Measurements from ENCODE around the gene SLX4IP.

The SLX4IP gene

DNA sequence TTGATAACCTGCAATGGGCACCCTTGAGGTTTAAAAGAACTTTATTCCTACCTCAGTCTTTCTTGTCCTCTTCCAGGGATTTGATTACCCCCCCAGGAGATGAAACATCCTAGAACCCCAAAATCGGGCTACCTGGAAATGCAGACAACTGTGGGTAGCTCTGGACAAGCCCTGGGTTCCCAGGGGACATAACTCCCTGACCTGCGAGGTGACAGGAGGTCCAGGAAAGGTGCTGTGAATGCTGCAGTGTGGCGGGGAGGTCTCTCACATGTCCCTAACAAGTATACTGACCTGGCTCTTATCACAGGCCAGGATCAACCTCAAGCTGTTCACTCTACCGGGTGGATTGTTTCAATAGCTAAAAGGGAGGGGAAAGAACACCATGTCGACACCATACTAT, 227.0 kb downstream of the SLX4IP start:
- no peak for TF ChIP-seq CTCF (IDR thresholded peaks at IDR 0.05; ENCODE audit: insufficient read depth, low read depth, low read length, missing control alignments)
- H3K4me3 ChIP-seq (ENCODE audit: low read length): no peak overlapping the region
- DNase-seq (ENCODE audit: low read depth): no peak

DNA sequence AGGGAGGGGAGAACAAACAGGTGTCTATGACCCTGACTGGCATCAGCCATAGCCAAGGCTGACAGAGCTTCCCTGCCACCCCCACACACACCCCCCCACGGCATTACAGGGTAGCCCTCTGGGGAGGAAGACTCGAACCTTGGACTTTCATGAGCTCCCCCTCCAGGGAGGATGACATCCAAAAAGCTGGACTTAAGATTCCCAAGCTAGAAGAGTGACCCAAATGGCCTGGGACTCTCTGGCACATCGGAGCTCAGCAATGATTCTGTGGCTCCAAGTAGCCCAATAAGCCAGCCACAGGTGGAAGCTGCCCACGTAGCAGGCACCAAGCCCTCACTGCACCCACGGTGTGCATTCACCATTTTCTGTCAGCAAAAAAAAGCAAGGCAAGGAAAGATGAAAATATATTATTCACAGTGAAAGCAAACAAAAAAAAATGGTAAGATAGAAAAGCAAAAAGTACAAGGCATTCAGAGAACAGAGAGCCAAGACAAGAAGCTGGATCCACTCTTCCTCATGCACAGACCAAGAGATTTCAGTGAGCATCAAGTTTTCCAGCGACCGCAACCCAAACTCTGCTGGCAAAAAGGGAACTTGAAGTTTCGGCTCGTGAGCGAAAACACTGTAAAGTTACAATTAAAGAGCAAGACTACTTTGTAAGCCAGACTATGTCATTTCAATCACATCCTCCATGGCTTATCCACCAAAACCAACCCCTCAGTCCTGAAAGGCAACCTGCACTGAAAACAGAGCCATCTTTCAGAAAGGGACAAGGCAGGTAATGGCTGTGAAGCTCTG, 227.8 kb downstream of the SLX4IP start:
- no peak overlapping the region for H3K4me3 ChIP-seq (ENCODE audit: low read length)
- no peak for DNase-seq (ENCODE audit: low read depth)

DNA sequence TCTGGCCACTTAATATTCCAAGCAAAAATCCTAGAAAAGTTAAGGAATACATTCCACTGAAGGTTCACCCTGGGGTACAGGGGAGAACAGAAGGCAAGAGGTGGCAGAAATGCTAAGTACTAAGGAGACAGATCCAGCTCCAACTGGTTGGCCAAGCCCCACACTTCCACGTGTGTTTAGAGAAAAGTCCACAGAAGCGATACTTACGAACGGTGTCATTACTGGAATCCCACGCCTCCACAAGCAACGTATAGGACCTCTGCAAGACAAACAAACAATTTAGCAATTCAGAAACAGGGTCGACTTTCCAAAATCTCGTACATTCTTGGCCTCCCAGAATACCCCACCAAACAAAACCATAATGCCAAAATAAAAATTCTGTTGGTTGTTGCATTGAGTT, 228.7 kb downstream of the SLX4IP start:
- DNase-seq (ENCODE audit: low read depth): peak; percentile 0
- H3K4me3 ChIP-seq (ENCODE audit: low read length): no peak overlapping the region

More for the DNA sequence above, 227.8 kb downstream of the SLX4IP start:
- no peak for TF ChIP-seq CTCF (IDR thresholded peaks at IDR 0.05; ENCODE audit: insufficient read depth, low read depth, low read length, missing control alignments)

GRCh38 chr20:10665027-10665561, 230.0 kb downstream of the SLX4IP start:
- H3K4me3 ChIP-seq (ENCODE audit: low read length): peak overlapping the region; percentile 26
- no peak for TF ChIP-seq CTCF (IDR thresholded peaks at IDR 0.05; ENCODE audit: insufficient read depth, low read depth, low read length, missing control alignments)
- peak; percentile 83 for DNase-seq (ENCODE audit: low read depth)

More for the DNA sequence above, 228.7 kb downstream of the SLX4IP start:
- TF ChIP-seq CTCF (IDR thresholded peaks at IDR 0.05; ENCODE audit: insufficient read depth, low read depth, low read length, missing control alignments): no peak

- H3K4me3 ChIP-seq (ENCODE audit: low read length): peak overlapping the region; percentile 26
- peak; percentile 38 for TF ChIP-seq CTCF (IDR thresholded peaks at IDR 0.05; ENCODE audit: insufficient read depth, low read depth, low read length, missing control alignments)
- peak; percentile 80 for DNase-seq (ENCODE audit: low read depth)
These were observed 230.7 kb downstream of the SLX4IP start for GRCh38 chr20:10665791-10666190.

DNA sequence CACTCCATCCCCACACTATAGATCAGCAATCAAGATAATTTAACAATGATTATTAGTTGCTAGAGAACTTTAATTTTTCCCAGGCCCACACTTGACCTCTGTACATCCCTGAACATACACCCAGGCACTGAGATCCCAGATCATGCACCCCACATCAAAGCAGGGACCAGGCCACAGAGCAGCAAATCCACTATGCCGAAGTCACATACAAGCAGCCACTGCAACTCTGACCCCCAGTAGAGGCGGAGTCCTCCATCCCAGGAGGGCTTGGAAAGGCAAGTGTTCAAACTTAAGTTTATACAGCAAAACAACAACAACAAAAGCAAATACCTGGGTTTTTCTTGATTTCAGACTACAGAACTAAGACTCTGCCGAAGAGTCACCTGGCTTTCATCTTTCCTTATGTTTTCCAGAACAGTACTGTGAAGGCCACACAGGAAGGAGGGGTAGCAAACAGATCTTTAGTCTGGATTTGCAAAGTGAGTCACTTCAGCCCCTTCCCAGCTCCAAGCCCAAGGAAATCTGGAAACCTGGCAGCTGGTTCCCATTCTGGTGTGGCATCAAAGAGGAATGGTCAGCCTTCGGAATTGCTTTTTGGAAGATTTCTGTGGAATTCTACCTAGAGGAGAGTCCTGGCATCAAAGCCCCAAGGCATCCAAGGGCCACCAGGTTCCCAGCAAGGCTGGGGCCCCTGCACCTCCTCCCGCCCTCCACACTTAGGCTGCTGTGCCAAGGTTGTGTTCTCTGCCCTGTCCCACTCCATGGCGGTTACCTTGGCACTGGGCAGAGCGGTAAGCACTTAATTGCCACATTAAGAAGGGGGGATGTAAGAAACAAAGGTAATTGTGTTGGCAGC, 231.3 kb downstream of the SLX4IP start:
- DNase-seq (ENCODE audit: low read depth): no peak
- peak overlapping the region; percentile 33 for H3K4me3 ChIP-seq (ENCODE audit: low read length)

More for the DNA sequence above, 231.3 kb downstream of the SLX4IP start:
- TF ChIP-seq CTCF (IDR thresholded peaks at IDR 0.05; ENCODE audit: insufficient read depth, low read depth, low read length, missing control alignments): no peak
